Hematopoietic multipotent progenitor cell treated with erythropoietin and hydrocortisone succinate and interleukin-3 and kit ligand, for 6 days (in vitro differentiated cells): ENCODE data around the gene GAGE12D.
"Not testable (repeated sequence)": the region's sequence is repeated elsewhere in the genome, so short reads cannot be mapped to it uniquely, and the experiment has no call there.

ENCODE experiments used
- DNase-seq: peaks from one replicate; pipeline ENCODE4 v3.0.0-alpha.2; 2015

The GAGE12D gene

GRCh38 chrX:49541433-49541832, at the start of gene GAGE12D:
TSS of gene GAGE12D (plus strand) at chrX:49541733. CDS start at chrX:49542888, 1,155 bp downstream.
- not testable (repeated sequence) for DNase-seq

- DNase-seq = not testable (repeated sequence)
Measured at GRCh38 chrX:49531877-49532276, 9.7 kb upstream of the GAGE12D start, which contains the start of gene GAGE12C. TSS of gene GAGE12C (plus strand) at chrX:49532177. CDS start at chrX:49533332, 1,155 bp downstream.

DNA sequence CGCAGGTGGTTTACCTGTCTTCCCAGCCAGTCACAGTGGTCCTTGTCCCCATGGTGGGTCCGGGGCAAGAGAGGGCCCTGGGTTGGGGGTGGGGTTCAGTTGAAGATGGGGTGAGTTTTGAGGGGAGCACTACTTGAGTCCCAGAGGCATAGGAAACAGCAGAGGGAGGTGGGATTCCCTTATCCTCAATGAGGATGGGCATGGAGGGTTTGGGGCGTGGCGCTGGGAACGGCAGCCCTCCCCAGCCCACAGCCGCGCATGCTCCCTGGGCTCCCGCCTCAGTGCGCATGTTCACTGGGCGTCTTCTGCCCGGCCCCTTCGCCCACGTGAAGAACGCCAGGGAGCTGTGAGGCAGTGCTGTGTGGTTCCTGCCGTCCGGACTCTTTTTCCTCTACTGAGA, 9.5 kb downstream of the GAGE12D start, which contains the start of gene GAGE12E:
Gene GAGE12E (plus strand): TSS at position 301 of the 400 bp plus-strand sequence. CDS start 1,155 bp downstream, outside the sequence.
- not testable (repeated sequence) for DNase-seq

DNA sequence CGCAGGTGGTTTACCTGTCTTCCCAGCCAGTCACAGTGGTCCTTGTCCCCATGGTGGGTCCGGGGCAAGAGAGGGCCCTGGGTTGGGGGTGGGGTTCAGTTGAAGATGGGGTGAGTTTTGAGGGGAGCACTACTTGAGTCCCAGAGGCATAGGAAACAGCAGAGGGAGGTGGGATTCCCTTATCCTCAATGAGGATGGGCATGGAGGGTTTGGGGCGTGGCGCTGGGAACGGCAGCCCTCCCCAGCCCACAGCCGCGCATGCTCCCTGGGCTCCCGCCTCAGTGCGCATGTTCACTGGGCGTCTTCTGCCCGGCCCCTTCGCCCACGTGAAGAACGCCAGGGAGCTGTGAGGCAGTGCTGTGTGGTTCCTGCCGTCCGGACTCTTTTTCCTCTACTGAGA, 19.0 kb downstream of the GAGE12D start, which contains the start of gene GAGE12F:
Gene GAGE12F (plus strand): TSS at position 301 of the 400 bp plus-strand sequence. CDS start 1,155 bp downstream, outside the sequence.
- not testable (repeated sequence) for DNase-seq

GRCh38 chrX:49568728-49569127, 27.2 kb downstream of the GAGE12D start:
- DNase-seq = not testable (repeated sequence)

DNA sequence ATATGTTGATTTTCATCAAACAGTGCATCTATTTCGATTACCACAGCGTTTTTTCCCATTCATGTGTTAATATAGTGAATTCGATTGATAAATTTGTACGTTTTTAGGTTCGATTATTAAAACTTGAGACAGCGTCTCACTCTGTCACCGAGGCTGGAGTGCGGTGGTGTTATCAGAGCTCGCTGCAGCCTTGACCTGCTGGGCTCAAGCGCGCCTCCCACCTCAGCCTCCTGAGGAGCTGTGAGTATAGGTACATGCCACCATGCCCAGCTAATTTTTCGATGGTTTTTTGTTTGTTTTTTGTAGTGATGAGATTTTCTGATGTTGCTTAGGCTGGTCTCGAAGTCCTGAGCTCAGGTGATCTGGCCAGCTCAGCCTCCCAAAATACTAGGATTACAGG, 27.6 kb downstream of the GAGE12D start:
- DNase-seq = not testable (repeated sequence)

- not testable (repeated sequence) for DNase-seq
Measured at GRCh38 chrX:49570100-49570499, 28.6 kb downstream of the GAGE12D start, which contains the start of gene GAGE12G. TSS of gene GAGE12G (plus strand) at chrX:49570400. CDS start at chrX:49571555, 1,155 bp downstream.

DNA sequence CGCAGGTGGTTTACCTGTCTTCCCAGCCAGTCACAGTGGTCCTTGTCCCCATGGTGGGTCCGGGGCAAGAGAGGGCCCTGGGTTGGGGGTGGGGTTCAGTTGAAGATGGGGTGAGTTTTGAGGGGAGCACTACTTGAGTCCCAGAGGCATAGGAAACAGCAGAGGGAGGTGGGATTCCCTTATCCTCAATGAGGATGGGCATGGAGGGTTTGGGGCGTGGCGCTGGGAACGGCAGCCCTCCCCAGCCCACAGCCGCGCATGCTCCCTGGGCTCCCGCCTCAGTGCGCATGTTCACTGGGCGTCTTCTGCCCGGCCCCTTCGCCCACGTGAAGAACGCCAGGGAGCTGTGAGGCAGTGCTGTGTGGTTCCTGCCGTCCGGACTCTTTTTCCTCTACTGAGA, 38.1 kb downstream of the GAGE12D start, which contains the start of gene GAGE12H:
Gene GAGE12H (plus strand): TSS at position 301 of the 400 bp plus-strand sequence. CDS start 1,155 bp downstream, outside the sequence.
- not testable (repeated sequence) for DNase-seq

DNA sequence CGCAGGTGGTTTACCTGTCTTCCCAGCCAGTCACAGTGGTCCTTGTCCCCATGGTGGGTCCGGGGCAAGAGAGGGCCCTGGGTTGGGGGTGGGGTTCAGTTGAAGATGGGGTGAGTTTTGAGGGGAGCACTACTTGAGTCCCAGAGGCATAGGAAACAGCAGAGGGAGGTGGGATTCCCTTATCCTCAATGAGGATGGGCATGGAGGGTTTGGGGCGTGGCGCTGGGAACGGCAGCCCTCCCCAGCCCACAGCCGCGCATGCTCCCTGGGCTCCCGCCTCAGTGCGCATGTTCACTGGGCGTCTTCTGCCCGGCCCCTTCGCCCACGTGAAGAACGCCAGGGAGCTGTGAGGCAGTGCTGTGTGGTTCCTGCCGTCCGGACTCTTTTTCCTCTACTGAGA, 47.7 kb downstream of the GAGE12D start, which contains the start of gene GAGE2A:
Gene GAGE2A (plus strand): TSS at position 301 of the 400 bp plus-strand sequence. CDS start 1,155 bp downstream, outside the sequence.
- DNase-seq = not testable (repeated sequence)

- DNase-seq = not testable (repeated sequence)
Measured at GRCh38 chrX:49589769-49590478, 48.4 kb downstream of the GAGE12D start.

- DNase-seq = not testable (repeated sequence)
Measured at GRCh38 chrX:49590488-49590887, 49.0 kb downstream of the GAGE12D start.
